ENCODE results near the gene RFK. TPM values are rescaled to one million over a fixed set of nuclear protein-coding genes. Genes with fewer than 3 reads are reported as not detected.

Gene RFK
- total RNA-seq, 1 donor from 2014 or later, result 30.6 TPM

Other genes starting within 250 kb of the RFK start
- 15.6 TPM for gene GCNT1, start 64.8 kb upstream of the RFK start, total RNA-seq